Neural crest cell (in vitro differentiated cells): ENCODE data around the gene RNF26. TPM values are rescaled to one million over a fixed set of nuclear protein-coding genes. Genes with fewer than 3 reads are reported as not detected.

Source experiments
- DNase-seq: peaks from one replicate; pipeline ENCODE4 v3.0.0; 2021; ENCODE audit warnings: low read depth, mixed read lengths, low spot score
- H3K27ac Mint-ChIP-seq: one replicate; pipeline ENCODE4 v1.8.0; 2021; ENCODE audit warnings: mild to moderate bottlenecking, mixed read lengths; ENCODE audit not compliant: unreplicated experiment
- H3K27me3 Mint-ChIP-seq: 2 replicates; pipeline ENCODE4 v1.8.0; 2021; ENCODE audit warnings: low read depth, mild to moderate bottlenecking, mixed read lengths
- H3K36me3 Mint-ChIP-seq: 2 replicates; pipeline ENCODE4 v1.8.0; 2021; ENCODE audit warnings: low read depth, mild to moderate bottlenecking, mixed read lengths
- H3K4me1 Mint-ChIP-seq: 2 replicates; pipeline ENCODE4 v1.8.0; 2021; ENCODE audit warnings: mixed read lengths
- H3K4me3 Mint-ChIP-seq: one replicate; pipeline ENCODE4 v1.8.0; 2021; ENCODE audit warnings: mild to moderate bottlenecking, mixed read lengths
- H3K9me3 Mint-ChIP-seq: 2 replicates; pipeline ENCODE4 v1.8.0; 2021; ENCODE audit warnings: mixed read lengths
- CTCF ChIP-seq: fragments of 200-600 bp; sonication (generic); conservative IDR thresholded peaks from 2 replicates; pipeline ENCODE4 v1.5.0; 2021; ENCODE audit warnings: antibody characterized with exemption, mild to moderate bottlenecking
- total RNA-seq: library from RNA; stranded (reverse); gene quantifications from 2 replicates; pipeline ENCODE4 v1.2.1, GENCODE V29; 2021

Gene RNF26
- total RNA-seq, 1 donor from 2014 or later = 47.9 TPM

- no peak for TF ChIP-seq CTCF
- Mint-ChIP-seq H3K27me3 (no peaks in the 10 kb centered on the region), H3K4me1 (no peaks in the 10 kb centered on the region), H3K27ac (no peak overlapping the region), H3K4me3 (no peak overlapping the region), H3K36me3 (peaks cover 2% of the 10 kb centered on the region), H3K9me3 (no peaks in the 10 kb centered on the region)
- DNase-seq = no peak
These were observed 31.1 kb upstream of the RNF26 start for GRCh38 chr11:119303227-119303718.

- no peaks in the 10 kb centered on the region for H3K4me1 Mint-ChIP-seq
- no peaks in the 10 kb centered on the region for H3K9me3 Mint-ChIP-seq
- no peak overlapping the region for H3K27ac Mint-ChIP-seq
These were observed 28.6 kb upstream of the RNF26 start for GRCh38 chr11:119305556-119306372.

DNA sequence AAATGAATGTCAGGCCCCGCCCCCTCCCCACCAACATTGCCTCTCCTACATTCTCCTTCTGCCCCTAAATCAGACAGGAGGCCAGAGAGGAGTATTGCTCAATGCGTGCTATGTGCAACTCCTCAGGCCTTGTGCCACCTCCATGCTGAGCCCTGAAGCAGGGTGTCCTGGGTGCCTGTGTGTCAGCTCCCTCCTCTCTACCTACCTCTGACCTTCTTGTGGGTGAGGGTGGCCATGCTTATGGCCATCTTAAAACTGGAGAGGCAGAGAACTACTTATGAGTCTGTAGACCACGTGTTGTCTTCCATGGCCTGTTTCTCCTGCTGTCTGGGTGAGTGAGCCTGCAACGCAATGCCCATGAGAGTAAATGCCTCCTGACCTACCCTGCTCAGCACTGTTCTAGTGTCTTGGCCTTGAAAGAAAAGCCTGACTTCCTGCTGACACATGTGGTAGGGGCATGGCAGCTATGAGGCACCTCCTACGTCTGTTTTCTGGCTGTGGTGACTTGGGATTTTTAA is 27.9 kb upstream of the RNF26 start:
- Mint-ChIP-seq H3K27me3 (no peaks in the 10 kb centered on the region), H3K36me3 (peaks cover 3% of the 10 kb centered on the region), H3K27ac (no peak overlapping the region), H3K4me1 (no peaks in the 10 kb centered on the region), H3K9me3 (no peaks in the 10 kb centered on the region), H3K4me3 (no peak overlapping the region)
- no peak for TF ChIP-seq CTCF
- no peak for DNase-seq

More at GRCh38 chr11:119305556-119306372, 28.6 kb upstream of the RNF26 start:
- H3K4me3 Mint-ChIP-seq = no peak overlapping the region
- H3K36me3 Mint-ChIP-seq = peaks cover 3% of the 10 kb centered on the region
- no peaks in the 10 kb centered on the region for H3K27me3 Mint-ChIP-seq
- no peak for TF ChIP-seq CTCF
- no peak for DNase-seq

DNA sequence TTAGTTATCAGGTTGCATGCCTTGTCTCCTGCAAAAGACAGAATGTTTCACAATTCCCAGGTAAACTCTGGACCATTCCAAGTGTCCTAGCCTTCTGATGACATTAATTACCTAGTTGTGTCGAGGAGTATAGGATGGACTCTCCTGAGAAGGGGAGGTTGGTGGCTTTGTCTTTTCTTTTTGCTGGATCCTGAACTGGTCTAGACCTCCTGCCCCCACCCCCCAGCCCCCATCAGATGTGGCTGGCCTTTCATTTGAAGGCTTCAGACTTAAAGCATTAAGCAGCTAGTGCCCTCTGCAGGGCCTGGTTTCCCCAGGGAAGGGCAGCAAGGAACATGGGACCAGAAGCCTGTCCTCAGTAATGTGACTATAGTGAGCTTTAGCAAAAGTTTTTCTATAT is 27.1 kb upstream of the RNF26 start:
- Mint-ChIP-seq H3K27me3 (no peaks in the 10 kb centered on the region), H3K27ac (no peak overlapping the region), H3K4me1 (no peaks in the 10 kb centered on the region), H3K4me3 (peak overlapping the region; percentile 15), H3K36me3 (peaks cover 3% of the 10 kb centered on the region), H3K9me3 (no peaks in the 10 kb centered on the region)
- no peak for TF ChIP-seq CTCF
- no peak for DNase-seq

GRCh38 chr11:119307974-119308373 is 26.4 kb upstream of the RNF26 start:
- no peaks in the 10 kb centered on the region for H3K4me1 Mint-ChIP-seq
- H3K4me3 Mint-ChIP-seq = no peak overlapping the region
- peaks cover 3% of the 10 kb centered on the region for H3K36me3 Mint-ChIP-seq
- TF ChIP-seq CTCF = no peak
- no peak overlapping the region for H3K27ac Mint-ChIP-seq
- DNase-seq = no peak
- H3K9me3 Mint-ChIP-seq = no peaks in the 10 kb centered on the region
- H3K27me3 Mint-ChIP-seq = no peaks in the 10 kb centered on the region
